Gastrocnemius medialis (tissue), 4 donors: Measurements from ENCODE around the gene SLC25A48. TPM values are rescaled to one million over a fixed set of nuclear protein-coding genes. Genes with fewer than 3 reads are reported as not detected.

ENCODE experiments used
- ATAC-seq, 2 donors: fragments of 150-250 bp; one replicate each; pipeline ENCODE4 v1.9.1; 2016
- DNase-seq, 2 donors: peaks; one replicate each; pipeline ENCODE4 v3.0.0-alpha.2; 2019
- H3K27ac ChIP-seq, 4 donors: fragments of 200-600 bp; sonication (generic); 1 replicate in 1 of 4; 2 replicates in 3 of 4; pipeline ENCODE4 v1.5.1; 2016 to 2018; ENCODE audit warnings: mild to moderate bottlenecking in 2 of 4, moderate library complexity in 1 of 4
- H3K27me3 ChIP-seq, 3 donors: fragments of 200-600 bp; sonication (generic) in 2 of 3; 1 replicate in 1 of 3; 2 replicates in 2 of 3; pipeline versions ENCODE4 v1.5.1 to v1.6.0; 2016 to 2019; ENCODE audit warnings: mild to moderate bottlenecking in 1 of 3, moderate library complexity in 1 of 3
- H3K36me3 ChIP-seq, 2 donors: fragments of 200-600 bp; sonication (generic) in 1 of 2; one replicate each; pipeline ENCODE4 v1.5.1; 2017 to 2018
- H3K4me1 ChIP-seq, 2 donors: fragments of 200-600 bp; sonication (generic) in 1 of 2; one replicate each; pipeline ENCODE4 v1.5.1; 2016 to 2017; ENCODE audit warnings: mild to moderate bottlenecking in 2 of 2
- H3K4me3 ChIP-seq, 4 donors: fragments of 200-600 bp; sonication (generic) in 3 of 4; 1 replicate in 1 of 4; 2 replicates in 3 of 4; pipeline ENCODE4 v1.5.1; 2016 to 2019; ENCODE audit warnings: mild to moderate bottlenecking in 2 of 4
- H3K9me3 ChIP-seq, 3 donors: fragments of 200-600 bp; sonication (generic) in 2 of 3; 1 replicate in 1 of 3; 2 replicates in 2 of 3; pipeline ENCODE4 v1.5.1; 2016 to 2019
- CTCF ChIP-seq, 5 experiments: fragments of 450-650 bp in 3 of 5; fragments of 200-600 bp in 2 of 5; sonication (generic) in 2 of 5; IDR thresholded peaks in 4 of 5; conservative IDR thresholded peaks in 1 of 5; 1 replicate in 4 of 5; 2 replicates in 1 of 5; pipeline ENCODE4 v1.5.1; 2016 to 2019; ENCODE audit warnings: antibody characterized with exemption in 5 of 5, mild to moderate bottlenecking in 3 of 5, moderate library complexity in 3 of 5
- POLR2A ChIP-seq, 2 donors: fragments of 450-650 bp; IDR thresholded peaks; one replicate each; pipeline ENCODE4 v1.6.1; 2017; ENCODE audit warnings: antibody characterized with exemption in 2 of 2, mild to moderate bottlenecking in 2 of 2, moderate library complexity in 2 of 2
- in situ Hi-C, 4 donors: fragments of 200-750 bp; cut with MboI; loops; one replicate each; pipeline versions ENCODE4 v1.15.0 to v1.8.0; 2017; ENCODE audit warnings: low sequenced_read_pairs in 4 of 4
- intact Hi-C: fragments of 100-400 bp; cut with DNase I; formaldehyde crosslinking; loops from one replicate; pipeline ENCODE4 v1.15.1; 2023; ENCODE audit warnings: low total_unique reads
- total RNA-seq, 4 donors: library from RNA; depleted of rRNA; stranded (reverse); fragments of >200 nt; gene quantifications; one replicate each; pipeline versions ENCODE4 v1.1.0 to v1.2.3, GENCODE V29; 2016

SLC25A48 gene
- total RNA-seq, 4 donors from 2014 or later, result 0.56 to 5.2 (median 2.4) TPM

DNA sequence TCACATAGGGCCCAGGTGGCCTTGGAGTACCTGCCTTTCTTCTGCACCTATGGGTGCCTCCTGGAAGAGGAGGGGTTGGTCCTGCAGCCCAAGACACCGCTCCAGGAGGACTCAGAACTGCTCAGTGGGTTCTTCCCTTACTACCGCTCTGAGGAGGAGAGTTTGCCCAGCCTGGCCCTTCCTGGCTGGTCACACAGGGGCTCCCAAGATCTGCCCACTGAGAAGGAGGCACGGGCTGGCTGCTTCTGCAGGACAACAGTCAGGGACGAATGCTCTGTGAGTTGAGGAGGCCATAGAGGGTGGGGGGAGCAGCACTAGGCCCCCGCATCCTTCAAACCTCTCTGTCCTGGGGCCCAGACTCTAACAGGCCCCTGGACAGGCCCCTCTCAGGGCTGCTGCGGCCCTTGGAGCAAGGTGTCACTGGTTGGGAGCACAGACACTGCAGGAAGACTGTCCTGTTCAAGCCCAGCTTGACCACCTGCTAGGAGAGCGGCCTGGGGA, 9.9 kb upstream of the SLC25A48 start:
- H3K4me3 ChIP-seq, result no peak overlapping the region
- DNase-seq (no peak), ATAC-seq (no peak)
- no peaks in the 10 kb centered on the region for H3K9me3 ChIP-seq
- no peaks in the 10 kb centered on the region for H3K4me1 ChIP-seq
- no peak overlapping the region for H3K27ac ChIP-seq
- TF ChIP-seq CTCF (IDR thresholded peaks at IDR 0.05 in 4 of 5, conservative IDR thresholded peaks at IDR 0.05 in 1 of 5), result no peak
- no peak for TF ChIP-seq POLR2A (IDR thresholded peaks at IDR 0.05)
- H3K36me3 ChIP-seq, result no peaks in the 10 kb centered on the region
- intact Hi-C loops (no loop called here), in situ Hi-C loops (loop anchor here in 3 of 4 donors (5.0 to 25.0 kb wide), 3 partner anchors 262 to 362 kb away; partner anchors contain the start of gene TIFAB (in 3 of the 3))
- no peaks in the 10 kb centered on the region for H3K27me3 ChIP-seq

- ATAC-seq (no peak), DNase-seq (no peak)
- Histone ChIP-seq H3K27ac (no peak overlapping the region), H3K27me3 (peaks cover 0 to 1% (median 0%) of the 10 kb centered on the region in 3 donors), H3K4me3 (no peak overlapping the region), H3K4me1 (no peaks in the 10 kb centered on the region), H3K36me3 (no peaks in the 10 kb centered on the region), H3K9me3 (no peaks in the 10 kb centered on the region)
- no peak for TF ChIP-seq POLR2A (IDR thresholded peaks at IDR 0.05)
- no peak for TF ChIP-seq CTCF (IDR thresholded peaks at IDR 0.05 in 4 of 5, conservative IDR thresholded peaks at IDR 0.05 in 1 of 5)
- intact Hi-C loops (no loop called here), in situ Hi-C loops (loop anchor here in 3 of 4 donors (25.0 kb wide), 2 partner anchors 263 to 363 kb away; partner anchors contain the start of gene TIFAB (in 3 of the 3))
Measured at GRCh38 chr5:135825373-135826220, 8.9 kb upstream of the SLC25A48 start.

DNA sequence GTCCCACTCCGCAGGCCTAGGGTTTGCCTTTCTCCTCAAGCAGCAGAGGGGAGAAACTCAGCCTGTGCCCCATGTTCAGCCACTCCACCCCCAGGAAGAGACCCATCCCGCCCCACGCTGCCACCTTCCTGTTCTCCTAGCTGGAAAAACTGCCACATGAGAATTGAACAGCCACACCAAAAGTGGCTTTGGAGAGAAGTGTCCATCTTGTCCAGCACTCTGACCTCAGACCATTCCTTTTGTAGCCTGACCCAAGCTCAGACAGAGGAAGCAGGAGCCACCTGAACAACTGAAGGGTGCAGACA, 8.3 kb upstream of the SLC25A48 start:
- TF ChIP-seq CTCF (IDR thresholded peaks at IDR 0.05 in 4 of 5, conservative IDR thresholded peaks at IDR 0.05 in 1 of 5) (no peak), POLR2A (IDR thresholded peaks at IDR 0.05) (no peak)

GRCh38 chr5:135826994-135827671, 7.3 kb upstream of the SLC25A48 start:
- H3K4me3 ChIP-seq, result no peak overlapping the region
- peaks cover 0 to 4% (median 0%) of the 10 kb centered on the region in 3 donors for H3K27me3 ChIP-seq
- intact Hi-C loops (no loop called here), in situ Hi-C loops (loop anchor here in 3 of 4 donors (25.0 kb wide), 2 partner anchors 265 to 365 kb away; partner anchors contain the start of gene TIFAB (in 3 of the 3))
- H3K4me1 ChIP-seq, result no peaks in the 10 kb centered on the region
- ATAC-seq (peak; percentile 28 to 62), DNase-seq (no peak)
- H3K9me3 ChIP-seq, result no peaks in the 10 kb centered on the region
- H3K36me3 ChIP-seq, result no peaks in the 10 kb centered on the region
- no peak overlapping the region for H3K27ac ChIP-seq
- TF ChIP-seq POLR2A (IDR thresholded peaks at IDR 0.05) (no peak), CTCF (IDR thresholded peaks at IDR 0.05 in 4 of 5, conservative IDR thresholded peaks at IDR 0.05 in 1 of 5) (no peak)

More for the DNA sequence above, 8.3 kb upstream of the SLC25A48 start:
- no peak overlapping the region for H3K27ac ChIP-seq
- no peaks in the 10 kb centered on the region for H3K9me3 ChIP-seq
- DNase-seq, result no peak
- H3K36me3 ChIP-seq, result no peaks in the 10 kb centered on the region
- ATAC-seq, result no peak
- no peaks in the 10 kb centered on the region for H3K4me1 ChIP-seq
- intact Hi-C loops (no loop called here), in situ Hi-C loops (loop anchor here in 3 of 4 donors (25.0 kb wide), 2 partner anchors 264 to 364 kb away; partner anchors contain the start of gene TIFAB (in 3 of the 3))
- H3K4me3 ChIP-seq, result no peak overlapping the region
- peaks cover 0 to 4% (median 0%) of the 10 kb centered on the region in 3 donors for H3K27me3 ChIP-seq
